Neural cell (in vitro differentiated cells): Measurements from ENCODE around the gene BAX.

ENCODE experiments used
- EZH2 ChIP-seq: fragments of 200-600, 300-800 bp; shearing (Covaris generic), sonication (generic); IDR thresholded peaks from 2 replicates; pipeline ENCODE4 v1.6.1; 2014; ENCODE audit warnings: antibody characterized with exemption, low read length, borderline replicate concordance, mild to moderate bottlenecking; ENCODE audit not compliant: insufficient read depth, poor library complexity, severe bottlenecking
- MXI1 ChIP-seq: fragments of 450-650 bp; conservative IDR thresholded peaks from 2 replicates; pipeline ENCODE4 v1.6.1; 2014; ENCODE audit warnings: antibody characterized with exemption, mild to moderate bottlenecking; ENCODE audit not compliant: poor library complexity, severe bottlenecking
- POLR2AphosphoS5 ChIP-seq: IDR thresholded peaks from 2 replicates; pipeline ENCODE4 v1.6.1; 2012
- RAD21 ChIP-seq: fragments of 450-650 bp; conservative IDR thresholded peaks from 2 replicates; pipeline ENCODE4 v1.6.1; 2014; ENCODE audit warnings: antibody characterized with exemption, mild to moderate bottlenecking, moderate library complexity
- REST ChIP-seq: IDR thresholded peaks from 2 replicates; pipeline ENCODE4 v1.6.1; 2012; ENCODE audit warnings: borderline replicate concordance
- SMC3 ChIP-seq: fragments of 450-650 bp; conservative IDR thresholded peaks from 2 replicates; pipeline ENCODE4 v1.6.1; 2014; ENCODE audit warnings: antibody characterized with exemption, mild to moderate bottlenecking, moderate library complexity; ENCODE audit not compliant: poor library complexity
- TAF1 ChIP-seq: IDR thresholded peaks from 2 replicates; pipeline ENCODE4 v1.6.1; 2012; ENCODE audit warnings: low read depth
- TF ChIP-seq, protein P1 (sequence below): fragments of 450-650 bp; IDR thresholded peaks from 2 replicates; pipeline ENCODE4 v1.5.1; 2014; ENCODE audit warnings: antibody characterized with exemption, mild to moderate bottlenecking, moderate library complexity; ENCODE audit not compliant: poor library complexity, severe bottlenecking

DNA sequence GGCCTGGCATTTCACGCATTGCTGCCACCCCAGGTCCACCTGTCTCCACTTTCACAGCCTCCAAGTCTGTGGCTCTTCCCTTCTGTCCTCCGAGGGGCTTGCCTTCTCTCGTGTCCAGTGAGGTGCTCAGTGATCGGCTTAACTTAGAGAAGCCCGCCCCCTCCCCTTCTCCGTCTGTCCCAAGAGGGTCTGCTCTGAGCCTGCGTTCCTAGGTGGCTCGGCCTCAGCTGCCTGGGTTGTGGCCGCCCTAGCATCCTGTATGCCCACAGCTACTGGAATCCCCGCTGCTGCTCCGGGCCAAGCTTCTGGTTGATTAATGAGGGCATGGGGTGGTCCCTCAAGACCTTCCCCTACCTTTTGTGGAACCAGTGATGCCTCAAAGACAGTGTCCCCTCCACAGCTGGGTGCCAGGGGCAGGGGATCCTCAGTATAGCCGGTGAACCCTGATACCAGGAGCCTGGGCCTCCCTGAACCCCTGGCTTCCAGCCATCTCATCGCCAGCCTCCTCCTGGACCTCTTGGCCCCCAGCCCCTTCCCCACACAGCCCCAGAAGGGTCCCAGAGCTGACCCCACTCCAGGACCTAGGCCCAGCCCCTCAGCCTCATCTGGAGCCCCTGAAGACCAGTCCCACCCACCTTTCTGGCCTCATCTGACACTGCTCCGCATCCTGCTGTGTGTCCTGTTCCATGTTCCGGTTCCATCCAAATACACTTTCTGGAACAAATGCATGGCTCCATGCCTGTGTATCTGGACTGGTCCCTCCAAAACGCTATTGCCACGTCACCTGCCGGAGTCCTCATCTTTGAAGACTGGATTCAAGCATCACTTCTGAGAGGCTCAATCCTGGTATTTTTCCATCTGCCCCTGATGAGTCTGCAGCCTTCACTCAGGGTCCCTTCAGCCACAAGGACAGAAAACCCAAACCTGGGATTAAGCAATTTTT, 31.9 kb upstream of the BAX start:
- TF ChIP-seq, protein P1, sequence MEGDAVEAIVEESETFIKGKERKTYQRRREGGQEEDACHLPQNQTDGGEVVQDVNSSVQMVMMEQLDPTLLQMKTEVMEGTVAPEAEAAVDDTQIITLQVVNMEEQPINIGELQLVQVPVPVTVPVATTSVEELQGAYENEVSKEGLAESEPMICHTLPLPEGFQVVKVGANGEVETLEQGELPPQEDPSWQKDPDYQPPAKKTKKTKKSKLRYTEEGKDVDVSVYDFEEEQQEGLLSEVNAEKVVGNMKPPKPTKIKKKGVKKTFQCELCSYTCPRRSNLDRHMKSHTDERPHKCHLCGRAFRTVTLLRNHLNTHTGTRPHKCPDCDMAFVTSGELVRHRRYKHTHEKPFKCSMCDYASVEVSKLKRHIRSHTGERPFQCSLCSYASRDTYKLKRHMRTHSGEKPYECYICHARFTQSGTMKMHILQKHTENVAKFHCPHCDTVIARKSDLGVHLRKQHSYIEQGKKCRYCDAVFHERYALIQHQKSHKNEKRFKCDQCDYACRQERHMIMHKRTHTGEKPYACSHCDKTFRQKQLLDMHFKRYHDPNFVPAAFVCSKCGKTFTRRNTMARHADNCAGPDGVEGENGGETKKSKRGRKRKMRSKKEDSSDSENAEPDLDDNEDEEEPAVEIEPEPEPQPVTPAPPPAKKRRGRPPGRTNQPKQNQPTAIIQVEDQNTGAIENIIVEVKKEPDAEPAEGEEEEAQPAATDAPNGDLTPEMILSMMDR = no peak
- TF ChIP-seq RAD21 (no peak), MXI1 (no peak), REST (no peak), SMC3 (no peak), POLR2AphosphoS5 (no peak), EZH2 (no peak), TAF1 (no peak)
